ENCODE measurements around the gene TRAPPC2B. TPM values are rescaled to one million over a fixed set of nuclear protein-coding genes. Genes with fewer than 3 reads are reported as not detected.

The TRAPPC2B gene
- polyA plus RNA-seq = 15.8 to 22.2 TPM (median 20.8 TPM) in 3 replicates
- polyA plus RNA-seq (2011; ENCODE audit: low read depth) = 7.8 TPM
- 11.8 and 17.3 TPM in 2 replicates for polyA plus RNA-seq (2011; cell fraction: cytosol; rRNA removed)
- 12.2 and 15.0 TPM in 2 replicates for polyA plus RNA-seq (2011; cell fraction: nucleus; rRNA removed)
- 16.0 and 19.9 TPM in 2 replicates for polyA plus RNA-seq (2012; ENCODE audit: low replicate concordance)
- polyA minus RNA-seq = 1.5 to 7.1 TPM (median 6.8 TPM) in 3 replicates
- 14.0 TPM for polyA minus RNA-seq (2011; cell fraction: cytosol; rRNA and poly(A)+ RNA removed)
- polyA minus RNA-seq (2011; cell fraction: nucleus; rRNA and poly(A)+ RNA removed) = 2.8 and 3.8 TPM in 2 replicates

GRCh38 chr19:57362997-57363687 lies at the start of gene TRAPPC2B, which contains the start of gene ZNF547:
TSS of gene TRAPPC2B (plus strand) at chr19:57363551. CDS start at chr19:57364834, 1,283 bp downstream.
TSS of gene ZNF547 (plus strand) at chr19:57363551. CDS start at chr19:57368556, 5,005 bp downstream.
- FAIRE-seq (peak; percentile 98), DNase-seq (ENCODE audit: low read depth, low spot score) (peak; percentile 94)
- Histone ChIP-seq H3K9ac (ENCODE audit: control insufficient read depth, extremely low read depth, insufficient read depth, low read length) (peak within 1 kb of the TSS; percentile 88), H3K27me3 (ENCODE audit: control insufficient read depth, extremely low read depth, insufficient read depth, low read length) (no peaks in the 10 kb centered on the region), H2AFZ (ENCODE audit: control insufficient read depth, low read length) (peak within 1 kb of the TSS; percentile 99), H4K20me1 (ENCODE audit: control insufficient read depth, extremely low read depth, insufficient read depth, low read length) (no peaks in the 10 kb centered on the region), H3K4me2 (ENCODE audit: control insufficient read depth, extremely low read depth, insufficient read depth, low read depth, low read length) (peak within 1 kb of the TSS; percentile 95), H3K27ac (ENCODE audit: control insufficient read depth, insufficient read depth, low read length) (peak within 1 kb of the TSS; percentile 90), H3K9me3 (ENCODE audit: control insufficient read depth, low read depth, low read length) (no peaks in the 10 kb centered on the region), H3K79me2 (ENCODE audit: control insufficient read depth, insufficient read depth, low read length) (peaks cover 20% of the 10 kb centered on the region), H3K4me1 (ENCODE audit: control insufficient read depth, extremely low read depth, insufficient read depth, low read length) (peaks cover 6% of the 10 kb centered on the region), H3K4me3 (ENCODE audit: control insufficient read depth in 2 of 3, extremely low read depth in 1 of 3, insufficient read depth in 2 of 3, low read depth in 1 of 3, low read length in 3 of 3) (peak within 1 kb of the TSS; percentile 71 to 93 (median 91)), H3K36me3 (ENCODE audit: control insufficient read depth in 2 of 2, extremely low read depth in 1 of 2, insufficient read depth in 2 of 2, low read length in 2 of 2) (peaks cover 0 to 2% of the 10 kb centered on the region in 2 experiments), H3K9me1 (ENCODE audit: control insufficient read depth, extremely low read depth, insufficient read depth, low read length) (no peaks in the 10 kb centered on the region)
- TF ChIP-seq CTCF (optimal IDR thresholded peaks at IDR 0.05 in 1 of 3, IDR thresholded peaks at IDR 0.05 in 1 of 3, conservative IDR thresholded peaks at IDR 0.05 in 1 of 3; ENCODE audit: extremely low read depth in 1 of 3, insufficient read depth in 2 of 3, low read length in 3 of 3) = no peak
- TF ChIP-seq EZH2 (IDR thresholded peaks at IDR 0.05; ENCODE audit: low read length) = no peak
- dilution Hi-C loops (cut with MboI; ENCODE audit: extremely low pct_ligation_motif_present, low sequenced_read_pairs) = no loop called here

- Histone ChIP-seq H3K27ac (ENCODE audit: control insufficient read depth, insufficient read depth, low read length) (no peak overlapping the region), H2AFZ (ENCODE audit: control insufficient read depth, low read length) (no peak overlapping the region), H3K36me3 (ENCODE audit: control insufficient read depth in 2 of 2, extremely low read depth in 1 of 2, insufficient read depth in 2 of 2, low read length in 2 of 2) (no peaks in the 10 kb centered on the region), H3K4me2 (ENCODE audit: control insufficient read depth, extremely low read depth, insufficient read depth, low read depth, low read length) (no peak overlapping the region), H3K9me1 (ENCODE audit: control insufficient read depth, extremely low read depth, insufficient read depth, low read length) (no peaks in the 10 kb centered on the region), H3K9ac (ENCODE audit: control insufficient read depth, extremely low read depth, insufficient read depth, low read length) (no peak overlapping the region), H3K4me1 (ENCODE audit: control insufficient read depth, extremely low read depth, insufficient read depth, low read length) (no peaks in the 10 kb centered on the region), H3K9me3 (ENCODE audit: control insufficient read depth, low read depth, low read length) (no peaks in the 10 kb centered on the region), H3K27me3 (ENCODE audit: control insufficient read depth, extremely low read depth, insufficient read depth, low read length) (no peaks in the 10 kb centered on the region), H3K4me3 (ENCODE audit: control insufficient read depth in 2 of 3, extremely low read depth in 1 of 3, insufficient read depth in 2 of 3, low read depth in 1 of 3, low read length in 3 of 3) (no peak overlapping the region), H3K79me2 (ENCODE audit: control insufficient read depth, insufficient read depth, low read length) (no peaks in the 10 kb centered on the region), H4K20me1 (ENCODE audit: control insufficient read depth, extremely low read depth, insufficient read depth, low read length) (no peaks in the 10 kb centered on the region)
- DNase-seq (ENCODE audit: low read depth, low spot score) = no peak
- dilution Hi-C loops (cut with MboI; ENCODE audit: extremely low pct_ligation_motif_present, low sequenced_read_pairs) = no loop called here
- no peak for FAIRE-seq
- TF ChIP-seq EZH2 (IDR thresholded peaks at IDR 0.05; ENCODE audit: low read length) = no peak
- TF ChIP-seq CTCF (optimal IDR thresholded peaks at IDR 0.05 in 1 of 3, IDR thresholded peaks at IDR 0.05 in 1 of 3, conservative IDR thresholded peaks at IDR 0.05 in 1 of 3; ENCODE audit: extremely low read depth in 1 of 3, insufficient read depth in 2 of 3, low read length in 3 of 3) = no peak
Measured at GRCh38 chr19:57314146-57314545, 49.2 kb upstream of the TRAPPC2B start.

All from keratinocyte (primary cell).